ENCODE measurements around the gene SHISA7. TPM values are rescaled to one million over a fixed set of nuclear protein-coding genes. Genes with fewer than 3 reads are reported as not detected.

SHISA7 gene
- total and polyA plus RNA-seq, 4 donors: 1.6 TPM; not detected in 3

DNA sequence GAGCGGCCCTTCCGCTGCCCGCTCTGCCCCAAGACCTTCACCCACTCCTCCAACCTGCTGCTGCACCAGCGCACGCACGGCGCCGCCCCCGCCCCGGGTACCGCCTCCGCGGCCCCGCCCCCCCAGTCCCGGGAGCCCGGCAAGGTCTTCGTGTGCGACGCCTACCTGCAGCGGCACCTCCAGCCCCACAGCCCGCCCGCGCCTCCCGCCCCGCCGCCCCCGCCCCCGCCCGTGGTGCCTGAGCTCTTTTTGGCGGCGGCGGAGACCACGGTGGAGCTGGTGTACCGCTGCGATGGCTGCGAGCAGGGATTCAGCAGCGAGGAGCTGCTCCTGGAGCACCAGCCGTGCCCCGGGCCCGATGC lies 38.7 kb upstream of the SHISA7 start:
- Histone ChIP-seq H3K27me3 (ENCODE audit: control insufficient read depth in 4 of 4, insufficient read depth in 4 of 4, low read length in 3 of 4) (no peaks in the 10 kb centered on the region), H3K4me1 (ENCODE audit: control insufficient read depth in 4 of 4, insufficient read depth in 4 of 4, low read length in 3 of 4) (peaks cover 9 to 33% (median 20%) of the 10 kb centered on the region in 4 donors), H3K9me3 (ENCODE audit: control insufficient read depth in 4 of 4, low read length in 3 of 4) (no peaks in the 10 kb centered on the region), H3K36me3 (ENCODE audit: control insufficient read depth in 4 of 4, insufficient read depth in 3 of 4, low read depth in 1 of 4, low read length in 3 of 4) (peaks cover 0 to 11% (median 5%) of the 10 kb centered on the region in 4 donors), H3K4me3 (ENCODE audit: low read depth in 1 of 3, low read length in 3 of 3) (no peak overlapping the region), H3K27ac (ENCODE audit: low read depth in 1 of 2, low read length in 2 of 2) (no peak overlapping the region), H3K9ac (ENCODE audit: low read depth in 1 of 2, low read length in 2 of 2) (no peak overlapping the region)
- no peak for DNase-seq (ENCODE audit: low spot score)
- TF ChIP-seq REST (IDR thresholded peaks at IDR 0.05) (no peak), RXRA (IDR thresholded peaks at IDR 0.05) (no peak), TAF1 (conservative IDR thresholded peaks at IDR 0.05) (no peak), SP1 (IDR thresholded peaks at IDR 0.05) (no peak), ZBTB33 (IDR thresholded peaks at IDR 0.05) (no peak), HNF4G (IDR thresholded peaks at IDR 0.05) (no peak), EGR1 (IDR thresholded peaks at IDR 0.05; ENCODE audit: low read depth in 2 of 2) (no peak), HNF4A (conservative IDR thresholded peaks at IDR 0.05) (no peak), YY1 (IDR thresholded peaks at IDR 0.05) (no peak), FOXA1 (IDR thresholded peaks at IDR 0.05) (no peak), GABPA (IDR thresholded peaks at IDR 0.05 in 1 of 2, conservative IDR thresholded peaks at IDR 0.05 in 1 of 2) (no peak), NR2F2 (IDR thresholded peaks at IDR 0.05) (no peak), ATF3 (IDR thresholded peaks at IDR 0.05) (no peak), RAD21 (IDR thresholded peaks at IDR 0.05) (no peak), FOXA2 (IDR thresholded peaks at IDR 0.05) (no peak), JUND (IDR thresholded peaks at IDR 0.05) (no peak)
- TF ChIP-seq, protein P1, sequence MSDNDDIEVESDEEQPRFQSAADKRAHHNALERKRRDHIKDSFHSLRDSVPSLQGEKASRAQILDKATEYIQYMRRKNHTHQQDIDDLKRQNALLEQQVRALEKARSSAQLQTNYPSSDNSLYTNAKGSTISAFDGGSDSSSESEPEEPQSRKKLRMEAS (IDR thresholded peaks at IDR 0.05): no peak
- TF ChIP-seq, protein P2, sequence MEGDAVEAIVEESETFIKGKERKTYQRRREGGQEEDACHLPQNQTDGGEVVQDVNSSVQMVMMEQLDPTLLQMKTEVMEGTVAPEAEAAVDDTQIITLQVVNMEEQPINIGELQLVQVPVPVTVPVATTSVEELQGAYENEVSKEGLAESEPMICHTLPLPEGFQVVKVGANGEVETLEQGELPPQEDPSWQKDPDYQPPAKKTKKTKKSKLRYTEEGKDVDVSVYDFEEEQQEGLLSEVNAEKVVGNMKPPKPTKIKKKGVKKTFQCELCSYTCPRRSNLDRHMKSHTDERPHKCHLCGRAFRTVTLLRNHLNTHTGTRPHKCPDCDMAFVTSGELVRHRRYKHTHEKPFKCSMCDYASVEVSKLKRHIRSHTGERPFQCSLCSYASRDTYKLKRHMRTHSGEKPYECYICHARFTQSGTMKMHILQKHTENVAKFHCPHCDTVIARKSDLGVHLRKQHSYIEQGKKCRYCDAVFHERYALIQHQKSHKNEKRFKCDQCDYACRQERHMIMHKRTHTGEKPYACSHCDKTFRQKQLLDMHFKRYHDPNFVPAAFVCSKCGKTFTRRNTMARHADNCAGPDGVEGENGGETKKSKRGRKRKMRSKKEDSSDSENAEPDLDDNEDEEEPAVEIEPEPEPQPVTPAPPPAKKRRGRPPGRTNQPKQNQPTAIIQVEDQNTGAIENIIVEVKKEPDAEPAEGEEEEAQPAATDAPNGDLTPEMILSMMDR (IDR thresholded peaks at IDR 0.05; ENCODE audit: low read depth, low read length, missing input control): no peak
- WGBS: 88% methylated on average over 40 of the region's 40 CpGs
